Measurements from ENCODE around the gene IL33.

- TF ChIP-seq, protein P1, sequence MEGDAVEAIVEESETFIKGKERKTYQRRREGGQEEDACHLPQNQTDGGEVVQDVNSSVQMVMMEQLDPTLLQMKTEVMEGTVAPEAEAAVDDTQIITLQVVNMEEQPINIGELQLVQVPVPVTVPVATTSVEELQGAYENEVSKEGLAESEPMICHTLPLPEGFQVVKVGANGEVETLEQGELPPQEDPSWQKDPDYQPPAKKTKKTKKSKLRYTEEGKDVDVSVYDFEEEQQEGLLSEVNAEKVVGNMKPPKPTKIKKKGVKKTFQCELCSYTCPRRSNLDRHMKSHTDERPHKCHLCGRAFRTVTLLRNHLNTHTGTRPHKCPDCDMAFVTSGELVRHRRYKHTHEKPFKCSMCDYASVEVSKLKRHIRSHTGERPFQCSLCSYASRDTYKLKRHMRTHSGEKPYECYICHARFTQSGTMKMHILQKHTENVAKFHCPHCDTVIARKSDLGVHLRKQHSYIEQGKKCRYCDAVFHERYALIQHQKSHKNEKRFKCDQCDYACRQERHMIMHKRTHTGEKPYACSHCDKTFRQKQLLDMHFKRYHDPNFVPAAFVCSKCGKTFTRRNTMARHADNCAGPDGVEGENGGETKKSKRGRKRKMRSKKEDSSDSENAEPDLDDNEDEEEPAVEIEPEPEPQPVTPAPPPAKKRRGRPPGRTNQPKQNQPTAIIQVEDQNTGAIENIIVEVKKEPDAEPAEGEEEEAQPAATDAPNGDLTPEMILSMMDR (IDR thresholded peaks at IDR 0.05 in 4 of 5, conservative IDR thresholded peaks at IDR 0.05 in 1 of 5), result no peak
- no peak for TF ChIP-seq POLR2A (IDR thresholded peaks at IDR 0.05)
Measured at GRCh38 chr9:6239048-6239461, 23.4 kb downstream of the IL33 start.
